H1 (cell line): ENCODE measurements around the gene NFAT5. TPM values are rescaled to one million over a fixed set of nuclear protein-coding genes. Genes with fewer than 3 reads are reported as not detected.
A peak's percentile ranks its signal among the peaks of the same experiment; 100 is the strongest.

Experiments used
- CTCF ChIA-PET: fragments of 300-600 bp; sonication (Branson Sonifier 250); formaldehyde crosslinking; loops from one replicate; lab custom pipeline; 2021; ENCODE audit not compliant: partially characterized antibody; lab: Charles Lee
- POLR2A ChIA-PET: fragments of 300-600 bp; sonication (Branson Sonifier 250); formaldehyde crosslinking; loops from one replicate; lab custom pipeline; 2021; ENCODE audit warnings: inconsistent platforms; ENCODE audit not compliant: partially characterized antibody; lab: Charles Lee
- DNase-seq, 2 experiments: peaks; one replicate each; pipeline versions ENCODE4 v3.0.0 to v3.0.0-alpha.2; 2010 to 2022; ENCODE audit warnings: low spot score in 2 of 2, low read depth in 1 of 2, mixed read lengths in 1 of 2
- FAIRE-seq: peaks from 2 replicates; lab custom pipeline; 2011; peaks lifted over from hg19 to GRCh38; lab: Jason Lieb, UNC
- H2AFZ ChIP-seq: 2 replicates; pipeline ENCODE4 v1.8.1; 2012; ENCODE audit warnings: low read length, inconsistent platforms
- H2AK5ac ChIP-seq: 2 replicates; pipeline ENCODE4 v1.6.1; 2013; ENCODE audit warnings: low read depth, low read length
- H2BK120ac ChIP-seq: replicated peaks from 2 replicates; pipeline ENCODE3; 2013; ENCODE audit warnings: low read depth, low read length, inconsistent platforms
- H2BK12ac ChIP-seq: 2 replicates; pipeline ENCODE4 v1.6.1; 2013; ENCODE audit warnings: low read depth, low read length
- H2BK15ac ChIP-seq: 2 replicates; pipeline ENCODE4 v1.6.1; 2013; ENCODE audit warnings: low read length
- H2BK20ac ChIP-seq: 2 replicates; pipeline ENCODE4 v1.6.1; 2013; ENCODE audit warnings: low read length
- H2BK5ac ChIP-seq: 2 replicates; pipeline ENCODE4 v1.6.1; 2013; ENCODE audit warnings: low read depth, low read length
- H3K14ac ChIP-seq: 2 replicates; pipeline ENCODE4 v1.6.1; 2013; ENCODE audit warnings: inconsistent platforms; ENCODE audit not compliant: insufficient read length
- H3K18ac ChIP-seq: 2 replicates; pipeline ENCODE4 v1.6.1; 2013; ENCODE audit warnings: low read length; ENCODE audit errors: extremely low read depth
- H3K23ac ChIP-seq: 2 replicates; pipeline ENCODE4 v1.6.1; 2013; ENCODE audit warnings: inconsistent platforms; ENCODE audit not compliant: insufficient read length
- H3K23me2 ChIP-seq: 2 replicates; pipeline ENCODE4 v1.6.1; 2013; ENCODE audit warnings: low read depth, low read length
- H3K27ac ChIP-seq: 2 replicates; pipeline ENCODE4 v1.6.1; 2011; ENCODE audit warnings: low read depth, low read length, inconsistent platforms
- H3K27me3 ChIP-seq, 4 experiments: replicated peaks in 1 of 4; 1 replicate in 1 of 4; 2 replicates in 3 of 4; pipeline versions ENCODE4 v1.6.1 to v1.8.1; 2011 to 2013; ENCODE audit warnings: low read length in 3 of 4, mild to moderate bottlenecking in 3 of 4, inconsistent platforms in 2 of 4, mixed read lengths in 2 of 4, moderate library complexity in 1 of 4; ENCODE audit not compliant: control insufficient read depth in 3 of 4, insufficient read depth in 3 of 4; ENCODE audit errors: extremely low read depth in 1 of 4
- H3K36me3 ChIP-seq, 4 experiments: 2 replicates each; pipeline versions ENCODE4 v1.6.1 to v1.8.1; 2011 to 2013; ENCODE audit warnings: mild to moderate bottlenecking in 4 of 4, low read length in 3 of 4, moderate library complexity in 2 of 4, control low read depth in 1 of 4, inconsistent platforms in 1 of 4; ENCODE audit not compliant: insufficient read depth in 4 of 4, control insufficient read depth in 2 of 4
- H3K4ac ChIP-seq: replicated peaks from 2 replicates; pipeline ENCODE3; 2013; ENCODE audit warnings: low read length, low read depth, mixed read lengths, inconsistent platforms; ENCODE audit not compliant: insufficient read length
- H3K4me1 ChIP-seq, 4 experiments: replicated peaks in 1 of 4; 1 replicate in 1 of 4; 2 replicates in 3 of 4; pipeline versions ENCODE4 v1.6.1 to v1.8.1; 2011 to 2013; ENCODE audit warnings: low read length in 3 of 4, inconsistent platforms in 2 of 4, mixed read lengths in 1 of 4; ENCODE audit not compliant: insufficient read depth in 4 of 4, control insufficient read depth in 3 of 4
- H3K4me2 ChIP-seq, 2 experiments: 2 replicates each; pipeline versions ENCODE4 v1.6.1 to v1.8.1; 2011 to 2013; ENCODE audit warnings: low read depth in 2 of 2, low read length in 2 of 2, control low read depth in 1 of 2, inconsistent platforms in 1 of 2, mild to moderate bottlenecking in 1 of 2; ENCODE audit not compliant: insufficient read depth in 1 of 2
- H3K4me3 ChIP-seq, 4 experiments: fragments of 200-600, 300-600 bp in 1 of 4; sonication (generic), shearing (Covaris generic), sonication (Bioruptor Twin) in 1 of 4; 2 replicates each; pipeline versions ENCODE4 v1.5.1 to v1.8.1; 2011 to 2016; ENCODE audit warnings: low read length in 4 of 4, low read depth in 3 of 4, control low read depth in 2 of 4, inconsistent platforms in 2 of 4, mild to moderate bottlenecking in 2 of 4, mixed read lengths in 1 of 4, moderate library complexity in 1 of 4; ENCODE audit not compliant: insufficient read depth in 2 of 4; ENCODE audit errors: extremely low read depth in 1 of 4
- H3K56ac ChIP-seq: replicated peaks from 2 replicates; pipeline ENCODE3; 2013; ENCODE audit warnings: low read depth, mild to moderate bottlenecking, mixed read lengths, low read length, inconsistent platforms; ENCODE audit not compliant: insufficient read length
- H3K79me1 ChIP-seq: 2 replicates; pipeline ENCODE4 v1.6.1; 2013; ENCODE audit warnings: low read depth, low read length, control low read depth
- H3K79me2 ChIP-seq, 2 experiments: 2 replicates each; pipeline versions ENCODE4 v1.6.1 to v1.8.1; 2012 to 2013; ENCODE audit warnings: low read length in 2 of 2, mild to moderate bottlenecking in 2 of 2, inconsistent platforms in 1 of 2; ENCODE audit not compliant: insufficient read depth in 2 of 2, control insufficient read depth in 1 of 2
- H3K9ac ChIP-seq, 4 experiments: replicated peaks in 1 of 4; 1 replicate in 1 of 4; 2 replicates in 3 of 4; pipeline versions ENCODE4 v1.6.1 to v1.8.1; 2011 to 2013; ENCODE audit warnings: low read depth in 3 of 4, low read length in 3 of 4, control low read depth in 2 of 4, mild to moderate bottlenecking in 2 of 4, moderate library complexity in 2 of 4, inconsistent platforms in 1 of 4; ENCODE audit errors: extremely low read depth in 1 of 4
- H3K9me3 ChIP-seq, 2 experiments: 2 replicates each; pipeline versions ENCODE4 v1.6.1 to v1.8.1; 2012 to 2013; ENCODE audit warnings: mild to moderate bottlenecking in 2 of 2, moderate library complexity in 2 of 2, control low read depth in 1 of 2, inconsistent platforms in 1 of 2, low read depth in 1 of 2, low read length in 1 of 2, mixed read lengths in 1 of 2; ENCODE audit not compliant: insufficient read depth in 2 of 2
- H4K20me1 ChIP-seq, 2 experiments: replicated peaks in 1 of 2; 2 replicates each; pipeline versions ENCODE3 to v1.8.1; 2011 to 2013; ENCODE audit warnings: inconsistent platforms in 2 of 2, low read length in 2 of 2, mild to moderate bottlenecking in 1 of 2; ENCODE audit not compliant: insufficient read depth in 2 of 2, control insufficient read depth in 1 of 2
- H4K5ac ChIP-seq: 2 replicates; pipeline ENCODE4 v1.6.1; 2013; ENCODE audit warnings: low read length, low read depth, mixed read lengths, inconsistent platforms; ENCODE audit not compliant: insufficient read length
- H4K8ac ChIP-seq: 2 replicates; pipeline ENCODE4 v1.8.0; 2013; ENCODE audit warnings: mild to moderate bottlenecking, moderate library complexity, low read length, inconsistent platforms; ENCODE audit not compliant: insufficient read depth; ENCODE audit errors: extremely low read depth
- H4K91ac ChIP-seq: replicated peaks from 2 replicates; pipeline ENCODE3; 2013; ENCODE audit warnings: low read length, mixed read lengths, inconsistent platforms; ENCODE audit not compliant: insufficient read length
- BACH1 ChIP-seq: IDR thresholded peaks from 2 replicates; pipeline ENCODE4 v1.6.1; 2012; ENCODE audit warnings: low read length, improper control_type of control experiment
- CBX5 ChIP-seq: fragments of 300-800, 300-1000 bp; sonication (generic); IDR thresholded peaks from 2 replicates; pipeline ENCODE4 v1.7.1; 2016; ENCODE audit warnings: antibody characterized with exemption, low read length, low read depth
- CHD1 ChIP-seq: IDR thresholded peaks from 2 replicates; pipeline ENCODE4 v1.6.1; 2012; ENCODE audit warnings: low read depth, low read length, improper control_type of control experiment
- CREB1 ChIP-seq: IDR thresholded peaks from 2 replicates; pipeline ENCODE4 v1.6.1; 2012; ENCODE audit warnings: inconsistent platforms
- EP300 ChIP-seq, 2 experiments: IDR thresholded peaks; 1 replicate in 1 of 2; 2 replicates in 1 of 2; pipeline ENCODE4 v1.6.1; 2011 to 2012; ENCODE audit warnings: low read depth in 2 of 2, low read length in 2 of 2, mild to moderate bottlenecking in 2 of 2, borderline replicate concordance in 1 of 2, inconsistent platforms in 1 of 2, moderate library complexity in 1 of 2
- HDAC6 ChIP-seq: IDR thresholded peaks from one replicate; pipeline ENCODE4 v1.7.1; 2012; ENCODE audit warnings: low read depth, mild to moderate bottlenecking, inconsistent platforms, low read length, moderate library complexity
- POLR2A ChIP-seq, 2 experiments: IDR thresholded peaks; 1 replicate in 1 of 2; 2 replicates in 1 of 2; pipeline ENCODE4 v1.6.1; 2011; ENCODE audit warnings: low read depth in 2 of 2, low read length in 2 of 2, mild to moderate bottlenecking in 2 of 2; ENCODE audit errors: control extremely low read depth in 1 of 2
- RFX5 ChIP-seq: IDR thresholded peaks from 2 replicates; pipeline ENCODE4 v1.6.1; 2011; ENCODE audit warnings: low read depth, low read length, improper control_type of control experiment, borderline replicate concordance
- SIRT6 ChIP-seq: IDR thresholded peaks from one replicate; pipeline ENCODE4 v1.7.1; 2012; ENCODE audit warnings: low read length, inconsistent platforms
- SIX5 ChIP-seq: IDR thresholded peaks from 2 replicates; pipeline ENCODE4 v1.6.1; 2011; ENCODE audit warnings: mild to moderate bottlenecking, low read depth, low read length
- SUZ12 ChIP-seq: fragments of 200-600 bp; sonication (generic); IDR thresholded peaks from 2 replicates; pipeline ENCODE4 v1.6.1; 2012; ENCODE audit warnings: mild to moderate bottlenecking, inconsistent platforms, low read length, moderate library complexity, mixed read lengths
- TAF7 ChIP-seq: optimal IDR thresholded peaks from 2 replicates; pipeline ENCODE3; 2011; ENCODE audit warnings: low read depth, mild to moderate bottlenecking, inconsistent platforms, low read length, moderate library complexity, borderline replicate concordance
- YY1 ChIP-seq: IDR thresholded peaks from 2 replicates; pipeline ENCODE4 v1.6.1; 2011; ENCODE audit warnings: low read depth, mild to moderate bottlenecking, low read length
- WGBS, 2 experiments: shearing (Covaris generic) in 1 of 2; methylation state at CpG; one replicate each; pipeline versions ENCODE4 v1.1.6 to v1.1.7; 2013 to 2015; ENCODE audit warnings: low lambda C conversion rate in 2 of 2, mixed read lengths in 2 of 2, inconsistent platforms in 1 of 2, low coverage in 1 of 2, missing lambda C conversion rate in 1 of 2; ENCODE audit not compliant: insufficient replicate concordance in 2 of 2, insufficient coverage in 1 of 2, insufficient read length in 1 of 2; ENCODE audit errors: extremely low coverage in 1 of 2, missing lambda C conversion rate in 1 of 2; 5-methylcytosine and 5-hydroxymethylcytosine counted together
- polyA plus RNA-seq, 7 experiments: library from polyadenylated mRNA; depleted of rRNA in 3 of 7; stranded (reverse) in 5 of 7; unstranded in 2 of 7; fragments of >200 nt in 5 of 7; fragments of 200-250 nt in 2 of 7; gene quantifications; 1 replicate in 5 of 7; 2 replicates in 1 of 7; 4 replicates in 1 of 7; pipeline versions ENCODE4 v1.2.1 to v1.2.3, GENCODE V29; 2011 to 2013; ENCODE audit warnings: missing spikeins in 2 of 7, mixed read lengths in 2 of 7
- total RNA-seq: library from RNA; stranded (reverse); fragmentation: NEBNext Ultra II Directional; extraction: Animal tissue kit (Norgen Biotek cat#: 25700); gene quantifications from 2 replicates; pipeline ENCODE4 v1.2.1, GENCODE V29; 2021

NFAT5 gene
- total and polyA plus RNA-seq, 2 of the 8 experiments (the other 6 are each of a cell fraction or from before 2014, with no cell fraction given): 8.9 to 29.0 TPM

DNA sequence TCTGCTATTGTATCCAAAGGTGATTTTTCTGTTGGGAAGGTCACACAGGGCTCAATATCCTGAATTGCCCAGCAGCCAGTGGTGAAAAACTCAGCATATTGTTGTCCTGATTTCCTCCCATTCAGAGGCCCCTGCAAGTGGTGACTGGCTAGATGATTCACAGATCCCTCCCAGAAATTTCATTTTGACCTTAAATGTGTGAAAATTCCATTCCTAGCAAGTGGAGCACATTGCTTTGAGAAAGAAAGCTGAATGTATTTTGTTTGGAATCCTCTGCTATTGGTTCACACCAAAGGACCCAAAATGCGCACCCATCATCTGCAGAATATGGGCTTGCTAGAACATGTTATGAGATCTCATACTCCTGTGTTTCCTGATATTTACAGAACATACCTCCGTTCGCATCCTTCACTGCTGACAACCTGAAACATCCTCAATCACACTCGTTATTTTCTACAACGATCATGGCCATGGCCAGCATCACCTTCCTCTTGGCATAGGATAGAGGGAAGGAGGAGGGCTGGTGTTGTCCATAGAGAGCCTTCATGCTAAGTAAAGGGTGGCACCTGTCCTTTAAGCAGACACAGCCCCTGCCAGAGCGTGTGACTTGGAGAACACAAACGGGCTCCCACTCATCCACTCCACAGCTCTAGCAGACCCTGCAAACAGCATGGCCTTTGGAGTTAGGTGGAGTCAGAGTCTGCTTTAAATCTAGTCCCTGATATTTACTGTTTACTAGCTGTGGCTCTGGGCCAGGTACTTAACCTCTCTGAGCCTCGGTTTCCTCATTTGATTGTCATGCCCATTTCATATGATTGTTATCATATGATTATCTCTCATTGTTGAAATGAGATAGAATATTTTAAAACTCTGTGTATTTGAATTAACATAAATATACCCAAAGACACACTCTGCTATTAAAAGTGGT lies 30.4 kb upstream of the NFAT5 start:
- peak overlapping the region; percentile 65; the same call in 1 of the 2 replicates for H2AK5ac ChIP-seq
- H3K9me3 ChIP-seq: no peaks in the 10 kb centered on the region
- no peaks in the 10 kb centered on the region for H3K79me2 ChIP-seq
- H4K8ac ChIP-seq: no peak overlapping the region
- no peak for DNase-seq
- no peak overlapping the region for H4K91ac ChIP-seq
- no peak overlapping the region for H2BK5ac ChIP-seq
- no peak overlapping the region for H3K14ac ChIP-seq
- peaks cover 0 to 6% (median 2%) of the 10 kb centered on the region in 4 experiments; a peak in 4 of 7 replicates for H3K4me1 ChIP-seq
- no peak overlapping the region for H4K5ac ChIP-seq
- H2BK12ac ChIP-seq: peak overlapping the region; percentile 98
- peak overlapping the region; percentile 63 for H2BK15ac ChIP-seq
- no peaks in the 10 kb centered on the region for H3K79me1 ChIP-seq
- 0 out of 2 replicates have a peak, but pooled peaks cover 2% of the 10 kb centered on the region for H3K23me2 ChIP-seq
- no peak overlapping the region for H3K4ac ChIP-seq
- 86% methylated on average over 8 of the region's 8 CpGs; no CpG with 5 or more reads in 1 of the 2 experiments for WGBS, 2 experiments
- no peak overlapping the region for H3K9ac ChIP-seq
- no peaks in the 10 kb centered on the region for H3K27me3 ChIP-seq
- POLR2A ChIA-PET: no interaction called here
- H4K20me1 ChIP-seq: no peaks in the 10 kb centered on the region
- no peak overlapping the region for H3K56ac ChIP-seq
- 0 out of 2 replicates have a peak overlapping the region, but pooled peaks have one; percentile 32 for H2BK20ac ChIP-seq
- H2AFZ ChIP-seq: peak overlapping the region; percentile 47; the same call in 1 of the 2 replicates
- H3K27ac ChIP-seq: no peak overlapping the region
- H3K36me3 ChIP-seq: no peaks in the 10 kb centered on the region
- no peak for FAIRE-seq
- no peak overlapping the region for H2BK120ac ChIP-seq
- CTCF ChIA-PET: interaction anchor here (1.5 kb wide), 1 partner anchor 12 kb away, joined by 3 read pairs; no protein-coding TSS in a partner anchor
- H3K4me3 ChIP-seq: no peak overlapping the region
- no peak overlapping the region for H3K18ac ChIP-seq
- no peak overlapping the region for H3K4me2 ChIP-seq
- no peak overlapping the region for H3K23ac ChIP-seq
- no peak for TF ChIP-seq CHD1
- no peak for TF ChIP-seq SIRT6
- no peak for TF ChIP-seq SUZ12
- TF ChIP-seq TAF7: no peak
- TF ChIP-seq HDAC6: no peak
- TF ChIP-seq POLR2A (IDR thresholded peaks at IDR 0.05; ENCODE audit: control extremely low read depth in 1 of 2, low read depth in 2 of 2, low read length in 2 of 2): no peak
- no peak for TF ChIP-seq EP300 (IDR thresholded peaks at IDR 0.05; ENCODE audit: borderline replicate concordance in 1 of 2, low read depth in 2 of 2, low read length in 2 of 2)
- TF ChIP-seq YY1: no peak
- no peak for TF ChIP-seq BACH1
- TF ChIP-seq CBX5: no peak
- no peak for TF ChIP-seq CREB1
- no peak for TF ChIP-seq RFX5
- no peak for TF ChIP-seq SIX5
